Keratinocyte (primary cell): Measurements from ENCODE around the gene DLX1.

Experiments used
- EZH2 ChIP-seq: IDR thresholded peaks from one replicate; pipeline ENCODE4 v1.6.1; 2012; ENCODE audit warnings: inconsistent platforms, mild to moderate bottlenecking, low read length, moderate library complexity
- TF ChIP-seq, protein P1 (sequence below), 3 experiments: IDR thresholded peaks in 1 of 3; conservative IDR thresholded peaks in 1 of 3; optimal IDR thresholded peaks in 1 of 3; 2 replicates in 2 of 3; 3 replicates in 1 of 3; pipeline versions ENCODE3 to v1.5.1; 2011; ENCODE audit warnings: low read length in 3 of 3, mild to moderate bottlenecking in 3 of 3, moderate library complexity in 2 of 3, control low read depth in 1 of 3, inconsistent platforms in 1 of 3; ENCODE audit not compliant: insufficient read depth in 2 of 3; ENCODE audit errors: extremely low read depth in 1 of 3

DNA sequence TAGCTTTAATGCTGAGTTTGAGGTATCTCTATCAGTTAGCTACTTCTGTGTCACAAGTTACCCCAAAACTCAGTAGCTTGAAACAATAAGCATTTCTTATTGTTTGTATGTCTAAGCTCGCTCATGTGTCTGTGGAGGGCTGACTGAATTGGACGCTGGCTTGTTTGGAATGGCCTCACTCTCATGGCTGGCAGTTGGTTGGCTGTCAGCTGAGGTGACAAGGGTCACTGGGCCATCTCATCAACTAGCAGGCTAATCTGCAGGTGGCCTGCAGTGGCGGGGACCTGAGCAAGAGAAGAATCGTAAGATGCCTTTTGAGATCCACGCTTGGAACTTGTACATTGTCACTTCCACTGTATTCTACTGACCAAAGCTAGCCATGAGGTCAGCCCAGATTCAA, 30.8 kb downstream of the DLX1 start:
- TF ChIP-seq, protein P1, sequence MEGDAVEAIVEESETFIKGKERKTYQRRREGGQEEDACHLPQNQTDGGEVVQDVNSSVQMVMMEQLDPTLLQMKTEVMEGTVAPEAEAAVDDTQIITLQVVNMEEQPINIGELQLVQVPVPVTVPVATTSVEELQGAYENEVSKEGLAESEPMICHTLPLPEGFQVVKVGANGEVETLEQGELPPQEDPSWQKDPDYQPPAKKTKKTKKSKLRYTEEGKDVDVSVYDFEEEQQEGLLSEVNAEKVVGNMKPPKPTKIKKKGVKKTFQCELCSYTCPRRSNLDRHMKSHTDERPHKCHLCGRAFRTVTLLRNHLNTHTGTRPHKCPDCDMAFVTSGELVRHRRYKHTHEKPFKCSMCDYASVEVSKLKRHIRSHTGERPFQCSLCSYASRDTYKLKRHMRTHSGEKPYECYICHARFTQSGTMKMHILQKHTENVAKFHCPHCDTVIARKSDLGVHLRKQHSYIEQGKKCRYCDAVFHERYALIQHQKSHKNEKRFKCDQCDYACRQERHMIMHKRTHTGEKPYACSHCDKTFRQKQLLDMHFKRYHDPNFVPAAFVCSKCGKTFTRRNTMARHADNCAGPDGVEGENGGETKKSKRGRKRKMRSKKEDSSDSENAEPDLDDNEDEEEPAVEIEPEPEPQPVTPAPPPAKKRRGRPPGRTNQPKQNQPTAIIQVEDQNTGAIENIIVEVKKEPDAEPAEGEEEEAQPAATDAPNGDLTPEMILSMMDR (optimal IDR thresholded peaks at IDR 0.05 in 1 of 3, IDR thresholded peaks at IDR 0.05 in 1 of 3, conservative IDR thresholded peaks at IDR 0.05 in 1 of 3; ENCODE audit: extremely low read depth in 1 of 3, insufficient read depth in 2 of 3, low read length in 3 of 3) = no peak
- TF ChIP-seq EZH2 = no peak
